OCI-LY7 (cell line): ENCODE measurements around the gene CDKL1. TPM values are rescaled to one million over a fixed set of nuclear protein-coding genes. Genes with fewer than 3 reads are reported as not detected.
"Not testable (repeated sequence)": the region's sequence is repeated elsewhere in the genome, so short reads cannot be mapped to it uniquely, and the experiment has no call there.

Experiments used
- BruUV-seq: library from RNA; stranded (reverse); fragments of 400-500 nt; replicated peaks from 2 replicates; lab custom pipeline; 2021; lab: Mats Ljungman, UMichigan
- CTCF ChIA-PET: fragments of 300-600 bp; sonication (Branson Sonifier 250); formaldehyde crosslinking; loops from one replicate; lab custom pipeline; 2022; ENCODE audit warnings: antibody characterized with exemption; ENCODE audit not compliant: unreplicated experiment; lab: Charles Lee
- POLR2A ChIA-PET: fragments of 300-600 bp; sonication (Branson Sonifier 250); formaldehyde crosslinking; loops from one replicate; lab custom pipeline; 2022; ENCODE audit warnings: antibody characterized with exemption; lab: Charles Lee
- DNase-seq: peaks from one replicate; pipeline ENCODE4 v3.0.0-alpha.2; 2015; ENCODE audit warnings: low spot score
- H2AFZ ChIP-seq: fragments of 200-600 bp; sonication (generic), shearing (Covaris generic); 2 replicates; pipeline ENCODE4 v1.6.1; 2014; ENCODE audit warnings: mild to moderate bottlenecking, antibody characterized with exemption, low read length, moderate library complexity
- H3K27ac ChIP-seq: fragments of 200-600 bp; sonication (generic); 2 replicates; pipeline ENCODE4 v1.5.1; 2014; ENCODE audit warnings: mixed run types, low read depth, mild to moderate bottlenecking, moderate library complexity, low read length, inconsistent platforms; ENCODE audit not compliant: poor library complexity, severe bottlenecking
- H3K36me3 ChIP-seq: fragments of 200-600 bp; sonication (generic); 2 replicates; pipeline ENCODE4 v1.6.1; 2014; ENCODE audit warnings: mild to moderate bottlenecking, antibody characterized with exemption, low read length, moderate library complexity, mixed read lengths; ENCODE audit not compliant: insufficient read depth
- H3K4me1 ChIP-seq: fragments of 200-600 bp; sonication (generic); 2 replicates; pipeline ENCODE4 v1.5.1; 2014; ENCODE audit warnings: mild to moderate bottlenecking, low read length; ENCODE audit not compliant: insufficient read depth, poor library complexity, severe bottlenecking
- H3K4me2 ChIP-seq: fragments of 200-600 bp; sonication (generic); 2 replicates; pipeline ENCODE4 v1.6.1; 2014; ENCODE audit warnings: mild to moderate bottlenecking, low read length
- H3K4me3 ChIP-seq: fragments of 200-600 bp; sonication (generic); 2 replicates; pipeline ENCODE4 v1.5.1; 2014; ENCODE audit warnings: mild to moderate bottlenecking, low read depth, low read length; ENCODE audit not compliant: poor library complexity, severe bottlenecking
- H3K79me2 ChIP-seq: fragments of 200-600 bp; sonication (generic); 2 replicates; pipeline ENCODE4 v1.6.1; 2016; ENCODE audit warnings: low read depth, mild to moderate bottlenecking, low read length, moderate library complexity, mixed read lengths; ENCODE audit not compliant: insufficient read depth
- H3K9me2 ChIP-seq: fragments of 200-600 bp; sonication (generic); 2 replicates; pipeline ENCODE4 v1.6.1; 2016; ENCODE audit warnings: mild to moderate bottlenecking, low read length, mixed read lengths; ENCODE audit not compliant: insufficient read depth
- H3K9me3 ChIP-seq: fragments of 200-600 bp; sonication (generic); 2 replicates; pipeline ENCODE4 v1.6.1; 2014; ENCODE audit warnings: mild to moderate bottlenecking, mixed run types, low read length, mixed read lengths
- H4K20me1 ChIP-seq: fragments of 200-600 bp; sonication (generic); 2 replicates; pipeline ENCODE4 v1.6.1; 2014; ENCODE audit warnings: mild to moderate bottlenecking, antibody characterized with exemption, low read length, moderate library complexity, mixed read lengths; ENCODE audit not compliant: insufficient read depth
- EZH2phosphoT487 ChIP-seq: fragments of 200-600 bp; sonication (generic); IDR thresholded peaks from 2 replicates; pipeline ENCODE4 v1.6.1; 2018; ENCODE audit warnings: low read depth, borderline replicate concordance, mild to moderate bottlenecking, mixed run types, antibody characterized with exemption, low read length, moderate library complexity, mixed read lengths
- intact Hi-C: fragments of 100-400 bp; cut with micrococcal nuclease; formaldehyde crosslinking; loops from one replicate; pipeline ENCODE4 v1.10.0; 2022; ENCODE audit not compliant: unreplicated experiment
- total RNA-seq, 2 experiments: library from RNA; depleted of rRNA in 1 of 2; stranded (reverse); fragments of >200 nt in 1 of 2; shearing (Covaris generic) in 1 of 2; gene quantifications; 2 replicates each; pipeline ENCODE4 v1.2.3, GENCODE V29; 2014 to 2022
- TF ChIP-seq, protein P1 (sequence below): fragments of 200-600 bp; sonication (generic); conservative IDR thresholded peaks from 2 replicates; pipeline ENCODE4 v1.5.1; 2014; ENCODE audit warnings: mild to moderate bottlenecking, antibody characterized with exemption, low read length, moderate library complexity, mixed read lengths

CDKL1 gene
- total RNA-seq, 2 experiments from 2014 or later: 0.09 to 0.36 TPM

DNA sequence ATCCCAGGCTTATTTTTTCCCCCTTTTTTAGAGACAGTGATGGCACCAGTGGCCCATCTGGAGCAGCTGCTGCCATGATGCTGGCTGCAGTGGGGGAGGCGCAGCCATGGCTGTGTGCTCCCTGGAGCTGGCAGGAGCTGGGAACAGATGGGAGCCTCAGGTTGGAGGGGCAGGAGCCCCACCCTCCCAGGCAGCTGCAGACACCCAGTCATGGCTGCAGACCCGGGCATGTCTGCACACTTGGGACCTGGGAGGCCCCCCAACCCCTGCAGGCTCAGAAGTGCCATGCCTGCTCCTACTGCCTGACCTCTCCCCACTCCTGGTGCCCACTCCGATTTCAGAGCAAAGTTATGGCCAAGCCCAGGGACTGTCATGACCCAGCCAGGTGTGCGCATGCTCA lies 25.1 kb downstream of the CDKL1 start:
- Histone ChIP-seq H3K4me3 (no peak overlapping the region), H3K4me1 (no peaks in the 10 kb centered on the region), H4K20me1 (no peaks in the 10 kb centered on the region), H2AFZ (no peak overlapping the region), H3K79me2 (no peaks in the 10 kb centered on the region), H3K9me3 (no peaks in the 10 kb centered on the region), H3K27ac (no peak overlapping the region), H3K36me3 (no peaks in the 10 kb centered on the region), H3K4me2 (no peak overlapping the region), H3K9me2 (no peaks in the 10 kb centered on the region)
- TF ChIP-seq, protein P1, sequence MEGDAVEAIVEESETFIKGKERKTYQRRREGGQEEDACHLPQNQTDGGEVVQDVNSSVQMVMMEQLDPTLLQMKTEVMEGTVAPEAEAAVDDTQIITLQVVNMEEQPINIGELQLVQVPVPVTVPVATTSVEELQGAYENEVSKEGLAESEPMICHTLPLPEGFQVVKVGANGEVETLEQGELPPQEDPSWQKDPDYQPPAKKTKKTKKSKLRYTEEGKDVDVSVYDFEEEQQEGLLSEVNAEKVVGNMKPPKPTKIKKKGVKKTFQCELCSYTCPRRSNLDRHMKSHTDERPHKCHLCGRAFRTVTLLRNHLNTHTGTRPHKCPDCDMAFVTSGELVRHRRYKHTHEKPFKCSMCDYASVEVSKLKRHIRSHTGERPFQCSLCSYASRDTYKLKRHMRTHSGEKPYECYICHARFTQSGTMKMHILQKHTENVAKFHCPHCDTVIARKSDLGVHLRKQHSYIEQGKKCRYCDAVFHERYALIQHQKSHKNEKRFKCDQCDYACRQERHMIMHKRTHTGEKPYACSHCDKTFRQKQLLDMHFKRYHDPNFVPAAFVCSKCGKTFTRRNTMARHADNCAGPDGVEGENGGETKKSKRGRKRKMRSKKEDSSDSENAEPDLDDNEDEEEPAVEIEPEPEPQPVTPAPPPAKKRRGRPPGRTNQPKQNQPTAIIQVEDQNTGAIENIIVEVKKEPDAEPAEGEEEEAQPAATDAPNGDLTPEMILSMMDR: no peak
- no peak for TF ChIP-seq EZH2phosphoT487
- intact Hi-C loops: no loop called here
- CTCF ChIA-PET: no interaction called here
- no peak for DNase-seq
- POLR2A ChIA-PET: no interaction called here
- BruUV-seq: no TSS peak

DNA sequence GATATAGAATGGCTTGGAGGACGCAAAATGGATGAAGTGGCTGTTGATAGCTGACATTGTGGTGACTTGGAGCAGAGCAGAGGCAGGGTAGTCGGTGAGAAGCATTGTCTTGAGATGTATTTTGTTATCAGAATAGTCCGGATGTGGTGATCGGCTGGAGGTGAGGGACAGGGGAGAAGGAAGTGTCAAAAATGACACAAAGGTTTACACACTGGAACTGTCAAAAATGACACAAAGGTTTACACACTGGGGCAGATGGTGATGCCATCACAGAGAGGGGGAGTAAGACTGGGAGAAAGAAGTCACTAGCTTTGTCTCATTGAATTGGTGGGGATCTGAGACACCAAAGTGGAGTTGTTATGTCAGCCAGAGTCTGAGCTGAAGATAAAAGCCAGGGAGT lies 30.1 kb downstream of the CDKL1 start:
- Histone ChIP-seq H3K79me2 (no peaks in the 10 kb centered on the region), H3K4me3 (no peak overlapping the region), H3K4me2 (no peak overlapping the region), H3K27ac (no peak overlapping the region), H4K20me1 (no peaks in the 10 kb centered on the region), H3K9me2 (no peaks in the 10 kb centered on the region), H3K36me3 (no peaks in the 10 kb centered on the region), H3K9me3 (no peaks in the 10 kb centered on the region), H2AFZ (no peak overlapping the region), H3K4me1 (peaks cover 12% of the 10 kb centered on the region)
- TF ChIP-seq, protein P1: no peak
- TF ChIP-seq EZH2phosphoT487: no peak
- intact Hi-C loops: no loop called here
- CTCF ChIA-PET: no interaction called here
- no TSS peak for BruUV-seq
- DNase-seq: no peak
- POLR2A ChIA-PET: no interaction called here

DNA sequence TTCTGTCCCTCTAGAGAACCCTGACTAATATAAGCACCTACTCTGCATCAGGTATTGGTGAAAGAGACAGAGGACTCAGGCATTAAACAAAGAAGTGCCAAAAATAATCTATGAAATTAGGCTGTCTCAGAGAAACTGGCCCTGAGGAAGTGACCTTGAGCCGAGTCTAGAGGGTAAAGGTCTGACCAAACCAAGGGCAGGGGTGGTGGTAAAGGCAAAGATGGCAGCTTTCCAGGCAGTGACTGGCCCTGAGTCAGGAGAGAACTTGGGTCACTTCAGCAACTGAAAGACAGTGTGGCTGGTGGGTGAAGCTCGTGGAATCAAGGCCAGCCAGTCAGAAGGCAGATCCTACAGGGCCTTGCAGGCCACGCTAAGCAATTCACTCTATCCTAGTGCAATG lies 30.6 kb downstream of the CDKL1 start:
- no peaks in the 10 kb centered on the region for H4K20me1 ChIP-seq
- no peak overlapping the region for H3K4me3 ChIP-seq
- CTCF ChIA-PET: no interaction called here
- DNase-seq: no peak
- H2AFZ ChIP-seq: no peak overlapping the region
- H3K4me1 ChIP-seq: peaks cover 12% of the 10 kb centered on the region
- no peaks in the 10 kb centered on the region for H3K36me3 ChIP-seq
- no TSS peak for BruUV-seq
- no peak for TF ChIP-seq EZH2phosphoT487
- TF ChIP-seq, protein P1: no peak
- no peak overlapping the region for H3K4me2 ChIP-seq
- POLR2A ChIA-PET: no interaction called here
- no peaks in the 10 kb centered on the region for H3K9me2 ChIP-seq
- no peaks in the 10 kb centered on the region for H3K9me3 ChIP-seq
- H3K79me2 ChIP-seq: no peaks in the 10 kb centered on the region
- intact Hi-C loops: no loop called here
- no peak overlapping the region for H3K27ac ChIP-seq

DNA sequence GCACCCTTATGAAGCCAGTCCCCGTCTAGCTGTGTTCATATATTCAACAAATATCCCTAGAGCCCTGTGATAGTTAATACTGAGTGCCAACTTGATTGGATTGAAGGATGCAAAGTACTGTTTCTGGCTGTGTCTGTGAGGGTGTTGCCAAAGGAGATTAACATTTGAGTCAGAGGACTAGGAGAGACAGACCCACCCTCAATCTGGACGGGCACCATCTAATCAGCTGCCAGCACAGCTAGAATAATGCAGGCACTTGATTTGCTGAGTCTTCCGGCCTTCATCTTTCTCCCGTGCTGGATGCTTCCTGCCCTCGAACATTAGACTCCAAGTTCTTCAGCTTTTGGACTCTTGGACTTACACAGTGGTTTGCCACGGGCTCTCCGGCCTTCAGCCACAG lies 31.1 kb downstream of the CDKL1 start:
- H3K9me2 ChIP-seq, H4K20me1 ChIP-seq, H2AFZ ChIP-seq, H3K27ac ChIP-seq, DNase-seq, H3K4me2 ChIP-seq, H3K79me2 ChIP-seq, BruUV-seq, H3K9me3 ChIP-seq, intact Hi-C loops, CTCF ChIA-PET, H3K36me3 ChIP-seq, H3K4me3 ChIP-seq: not testable (repeated sequence)
- POLR2A ChIA-PET: interaction anchor here (1.4 kb wide), 1 partner anchor 17 kb away, joined by 3 read pairs; no protein-coding TSS in a partner anchor
- H3K4me1 ChIP-seq: peaks cover 12% of the 10 kb centered on the region
